ENCODE measurements around the gene TXNRD3.

- TF ChIP-seq CTCF (IDR thresholded peaks at IDR 0.05; ENCODE audit: low read depth, low read length), result no peak
- no peak for TF ChIP-seq EZH2phosphoT487 (IDR thresholded peaks at IDR 0.05; ENCODE audit: low read depth)
These were observed 41.3 kb downstream of the TXNRD3 start for GRCh38 chr3:126613479-126614188.
